Fibroblast of skin of back (primary cell): ENCODE measurements around the gene CPA4.

Experiments used
- DNase-seq: peaks from one replicate; pipeline ENCODE4 v3.0.0-alpha.2; 2013

The CPA4 gene

DNA sequence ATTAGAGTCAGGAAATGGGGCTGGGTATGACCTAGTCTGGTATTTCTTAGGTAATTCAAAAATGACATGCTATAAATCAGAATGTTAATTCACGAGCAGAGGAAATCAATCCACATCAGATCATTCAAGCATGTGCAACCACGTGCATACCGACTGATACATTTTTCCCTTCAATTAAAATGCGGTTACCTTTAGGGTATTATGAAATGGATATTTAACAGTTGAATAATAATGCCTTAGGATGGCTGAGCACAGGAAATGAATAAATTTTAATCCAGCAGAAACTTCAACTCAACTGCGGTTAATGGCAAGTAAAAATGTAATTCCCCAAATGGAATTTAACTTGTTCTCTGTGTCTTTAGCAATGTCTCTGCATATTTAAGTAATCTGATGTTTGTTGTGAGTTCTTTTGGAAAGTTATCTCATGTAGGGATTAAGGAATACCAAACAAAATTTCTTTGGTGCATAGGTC, 17.1 kb upstream of the CPA4 start:
- DNase-seq = no peak

DNA sequence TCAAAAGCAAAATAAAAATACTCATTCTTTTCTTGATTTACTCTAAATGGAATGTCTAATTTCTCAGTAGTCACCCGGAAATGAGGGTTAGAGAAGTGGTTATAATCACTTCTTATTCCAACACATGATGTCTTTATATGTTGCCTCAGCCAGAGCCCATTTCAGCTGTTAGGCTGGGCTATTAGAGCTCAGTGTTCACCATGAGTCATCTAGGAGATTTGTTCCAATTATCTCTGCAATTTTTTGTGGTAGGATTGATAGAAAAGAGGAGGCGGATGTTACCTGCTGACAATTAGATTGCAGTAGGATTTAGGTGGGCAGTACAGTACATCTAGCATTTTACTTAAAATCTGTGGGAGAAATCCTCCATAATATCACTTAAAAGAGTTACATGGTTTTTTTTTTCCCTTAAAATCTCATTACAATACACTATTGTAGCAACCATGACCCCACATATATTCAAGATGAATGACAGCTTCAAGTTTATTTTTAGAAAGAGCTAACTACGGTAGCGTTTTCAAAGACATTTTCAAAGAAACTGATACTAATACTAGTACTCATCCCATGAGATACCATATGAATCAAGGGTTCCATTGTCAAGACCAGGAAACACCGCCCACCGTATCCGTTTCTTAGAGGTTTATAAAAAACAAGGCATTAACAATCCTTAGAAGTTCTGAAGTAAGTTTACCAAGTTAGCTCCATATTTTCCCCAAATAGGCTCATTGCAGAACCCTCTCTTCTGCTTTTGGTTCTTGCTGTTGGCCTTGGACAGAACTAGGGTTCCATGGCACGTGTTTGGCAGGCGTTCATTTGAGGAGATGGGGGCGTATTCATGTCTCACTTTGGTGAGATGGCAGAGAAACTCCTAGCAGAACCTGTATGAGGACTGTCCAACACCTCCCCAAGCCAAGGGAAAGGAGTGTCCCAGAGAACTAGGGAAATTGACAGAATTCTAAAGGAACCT, 15.9 kb upstream of the CPA4 start:
- DNase-seq = peak; percentile 62

DNA sequence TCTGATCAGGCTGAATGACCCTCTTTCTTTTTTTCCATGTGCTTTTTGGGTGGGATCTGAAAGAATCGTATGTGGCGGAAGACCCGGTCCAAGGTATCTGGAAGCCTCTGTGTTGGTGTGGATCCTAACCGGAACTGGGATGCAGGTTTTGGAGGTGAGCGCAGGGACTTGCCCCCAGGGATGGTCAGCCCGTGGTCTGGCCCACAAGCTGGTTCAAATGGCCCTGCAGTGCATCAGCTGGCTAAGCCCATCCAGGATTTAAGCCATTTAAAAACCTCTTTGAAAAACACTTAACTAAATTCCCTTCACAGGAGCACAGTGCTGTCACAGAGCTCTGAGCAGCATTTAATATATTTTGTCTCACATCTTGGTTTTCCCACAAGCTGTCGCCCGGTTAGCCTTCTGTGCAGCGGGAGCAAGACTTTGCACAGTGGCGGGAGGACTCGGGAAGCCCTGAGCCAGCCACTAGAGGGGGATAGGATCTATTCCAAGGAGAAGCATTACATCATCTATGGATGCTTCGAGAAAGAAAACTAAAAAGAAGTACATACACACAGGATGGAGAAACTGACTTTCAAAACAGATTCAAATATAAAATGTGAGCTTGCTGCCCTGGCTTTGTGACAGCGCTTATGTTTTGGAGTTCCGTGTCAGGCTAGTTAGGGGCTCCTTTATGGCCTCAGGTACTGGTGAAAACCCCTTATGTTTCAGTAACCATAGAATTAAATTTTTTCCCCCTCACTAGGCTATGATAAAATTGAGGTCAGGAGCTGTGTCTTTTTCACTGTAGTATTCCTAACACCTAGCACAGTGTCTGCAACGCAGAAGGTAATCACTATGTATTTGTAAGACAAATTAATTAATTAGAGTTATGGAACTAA, 15.0 kb upstream of the CPA4 start:
- DNase-seq = peak; percentile 71

DNA sequence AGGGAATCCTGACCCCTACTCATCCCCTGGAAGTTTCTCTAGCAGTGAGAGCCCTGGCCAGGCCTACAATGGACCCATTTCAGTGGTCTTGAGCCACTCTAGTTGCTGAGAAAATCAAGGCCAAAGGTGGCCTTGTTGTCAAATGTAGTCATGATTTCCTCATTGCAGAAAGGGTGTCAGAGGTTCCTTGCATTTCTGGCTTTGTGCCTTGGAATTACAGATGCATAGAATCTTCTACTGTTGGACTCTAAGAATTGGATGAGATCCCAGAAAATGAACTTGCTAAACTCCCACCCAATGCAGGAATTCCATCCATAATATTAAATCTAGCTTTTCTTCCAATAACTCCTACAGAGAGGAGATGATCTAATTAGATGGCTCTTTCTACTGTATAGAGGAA, 14.1 kb upstream of the CPA4 start:
- peak; percentile 94 for DNase-seq

DNA sequence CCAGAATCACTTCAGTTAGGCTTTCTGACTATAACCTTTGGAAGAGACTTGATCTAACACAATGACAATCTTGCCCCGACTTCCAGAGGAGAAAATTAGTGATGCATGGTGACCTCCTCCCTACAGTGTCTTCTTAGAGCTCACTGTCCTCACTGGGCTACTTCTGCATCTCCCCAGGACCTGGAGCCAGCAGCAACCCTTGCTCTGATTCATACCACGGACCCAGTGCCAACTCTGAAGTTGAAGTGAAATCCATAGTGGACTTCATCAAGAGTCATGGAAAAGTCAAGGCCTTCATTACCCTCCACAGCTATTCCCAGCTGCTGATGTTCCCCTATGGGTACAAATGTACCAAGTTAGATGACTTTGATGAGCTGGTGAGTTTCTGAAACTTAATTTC, 13.7 kb upstream of the CPA4 start:
- no peak for DNase-seq

DNA sequence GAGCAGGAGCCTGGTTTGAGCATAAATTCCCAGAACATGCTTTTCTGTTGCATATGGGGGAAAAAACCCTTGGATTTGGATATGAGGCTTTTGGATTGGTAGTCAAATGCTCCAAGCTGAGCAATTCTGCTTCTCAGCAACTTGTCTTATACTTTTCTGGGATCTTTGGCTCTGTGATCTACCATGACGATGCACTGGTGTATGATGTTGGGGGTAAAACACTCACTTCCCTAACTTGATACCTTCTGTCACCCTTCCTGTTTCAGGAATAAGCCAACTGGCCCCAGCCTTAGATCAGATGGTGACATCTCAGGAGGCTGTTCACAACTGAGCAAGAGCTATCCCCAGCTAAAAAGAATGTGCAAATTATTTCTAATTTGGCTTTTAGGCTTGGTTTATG, 13.1 kb upstream of the CPA4 start:
- DNase-seq = no peak

DNA sequence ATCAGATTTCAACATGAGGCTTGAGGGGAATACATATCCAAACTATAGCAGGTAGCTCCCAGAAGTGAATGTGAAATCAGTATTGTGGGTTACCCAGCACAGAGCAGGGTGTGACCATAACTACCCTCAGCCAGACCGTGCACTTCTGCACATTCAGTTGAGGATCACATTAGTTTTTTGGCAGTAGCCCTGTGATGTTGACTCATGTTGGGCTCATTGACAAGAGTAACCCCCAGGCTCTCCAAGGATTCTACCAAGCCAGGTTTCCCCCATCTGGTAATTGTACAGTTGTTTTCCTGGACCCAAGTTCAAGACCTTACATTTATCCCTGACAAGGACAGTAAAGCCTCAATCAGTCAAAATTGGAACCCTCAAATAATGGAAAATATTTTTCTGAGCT, 11.7 kb upstream of the CPA4 start:
- DNase-seq = peak; percentile 48

DNA sequence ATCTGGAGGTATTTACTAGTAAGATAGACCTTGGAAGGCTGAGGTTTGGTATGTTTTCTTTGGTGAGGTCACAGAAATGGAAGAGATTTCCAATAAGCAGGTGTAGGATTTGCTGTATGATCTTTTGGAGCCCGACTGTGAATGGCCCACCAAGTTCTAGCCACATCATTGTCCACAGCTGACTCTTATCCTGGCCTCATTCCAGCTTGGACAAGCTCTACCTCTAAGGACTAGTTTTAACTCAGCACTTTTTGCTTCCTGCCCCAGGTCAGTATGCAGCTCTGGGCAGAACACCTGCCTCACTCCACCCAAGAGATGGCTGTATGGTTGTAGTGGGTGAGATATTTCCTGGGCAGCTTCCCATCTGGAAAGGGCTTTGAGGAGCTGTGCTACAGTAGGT, 6.1 kb upstream of the CPA4 start:
- no peak for DNase-seq

DNA sequence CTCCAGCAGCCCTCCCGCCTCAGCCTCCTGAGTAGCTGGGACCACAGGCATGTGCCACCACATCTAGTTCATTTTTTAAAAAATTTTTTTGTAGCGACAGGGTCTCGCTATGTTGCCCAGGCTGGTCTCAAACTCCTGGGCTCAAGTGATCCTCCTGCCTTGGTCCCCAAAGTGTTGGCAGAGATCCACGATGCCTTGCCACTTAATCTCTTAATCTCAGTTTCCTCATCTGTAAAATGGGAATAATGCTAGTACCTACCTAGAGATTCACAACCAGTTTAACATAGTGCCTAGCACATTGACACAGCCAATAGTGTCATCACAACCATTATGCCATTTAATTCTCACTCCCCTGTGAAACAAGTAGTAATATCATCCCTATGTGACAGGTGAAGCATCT, 4.8 kb upstream of the CPA4 start:
- no peak for DNase-seq

DNA sequence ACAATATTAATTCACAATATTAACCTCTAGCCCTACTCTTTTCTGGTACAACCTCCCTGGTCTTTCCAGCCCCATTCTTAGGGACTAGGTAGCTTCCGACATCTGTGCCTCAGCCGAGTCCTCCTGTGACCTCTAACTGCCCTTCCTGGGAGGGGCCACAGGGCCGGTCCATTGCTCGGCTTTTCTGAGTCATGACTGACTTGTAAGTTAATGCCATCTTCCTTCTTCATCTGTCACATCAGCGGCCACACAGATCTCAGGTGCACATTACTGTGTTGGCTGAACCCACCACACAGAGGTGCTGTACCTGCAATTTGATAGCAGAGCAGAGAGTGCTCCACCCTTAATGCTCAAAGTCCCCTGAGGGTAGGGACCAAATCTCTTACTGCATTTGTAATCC, 4.1 kb upstream of the CPA4 start:
- DNase-seq = no peak

DNA sequence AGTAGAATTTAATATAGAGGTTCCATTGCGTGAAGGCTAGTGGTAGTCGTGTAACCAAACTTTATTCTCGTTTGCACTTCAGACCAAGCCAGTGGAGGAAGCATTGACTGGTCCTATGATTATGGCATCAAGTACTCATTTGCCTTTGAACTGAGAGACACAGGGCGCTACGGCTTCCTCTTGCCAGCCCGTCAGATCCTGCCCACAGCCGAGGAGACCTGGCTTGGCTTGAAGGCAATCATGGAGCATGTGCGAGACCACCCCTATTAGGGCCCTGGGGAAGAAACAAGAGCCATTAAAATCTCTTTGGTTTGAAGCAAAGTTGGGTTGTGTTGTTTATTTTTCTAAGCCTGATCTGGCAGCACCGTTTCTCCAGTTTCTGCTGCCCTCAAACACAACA, 3.5 kb upstream of the CPA4 start:
- DNase-seq = no peak

DNA sequence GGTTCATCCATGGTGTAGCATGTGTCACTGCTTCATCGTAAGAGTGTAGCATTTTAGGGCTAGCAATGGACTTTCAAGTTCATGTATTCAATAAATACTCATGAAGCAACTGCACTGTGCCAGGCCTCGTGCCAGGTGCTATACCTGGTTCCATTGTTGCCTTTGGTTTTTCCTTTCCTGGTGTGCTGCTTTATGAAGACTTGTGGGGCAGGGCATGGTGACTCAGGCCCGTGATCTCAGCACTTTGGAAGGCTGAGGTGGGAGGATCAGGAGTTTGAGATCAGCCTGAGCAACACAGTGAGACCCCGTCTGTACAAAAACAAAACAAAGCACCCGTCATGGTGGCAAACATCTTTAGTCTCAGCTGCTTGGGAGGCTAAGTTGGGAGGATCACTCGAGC, 2.2 kb upstream of the CPA4 start:
- DNase-seq = peak; percentile 73

DNA sequence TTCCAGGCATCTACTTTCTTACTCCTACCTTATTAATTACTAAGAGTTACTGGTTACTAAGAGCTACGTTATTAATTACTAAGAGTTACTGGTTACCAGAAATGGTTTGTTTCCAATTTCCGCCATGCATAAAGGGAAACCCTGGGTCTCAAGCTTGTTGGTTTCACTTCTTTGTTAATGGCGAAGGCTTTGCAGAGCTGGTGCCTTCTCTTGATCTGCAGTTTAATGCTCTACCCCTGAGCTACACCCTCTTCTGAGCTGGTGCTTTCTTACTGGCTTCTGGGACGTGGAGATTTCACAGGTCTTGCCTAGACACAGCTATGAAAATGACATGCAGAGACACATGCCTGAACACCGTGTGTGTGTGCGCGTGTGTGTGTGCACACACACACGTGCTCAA, 560 bp downstream of the CPA4 start:
- no peak for DNase-seq

DNA sequence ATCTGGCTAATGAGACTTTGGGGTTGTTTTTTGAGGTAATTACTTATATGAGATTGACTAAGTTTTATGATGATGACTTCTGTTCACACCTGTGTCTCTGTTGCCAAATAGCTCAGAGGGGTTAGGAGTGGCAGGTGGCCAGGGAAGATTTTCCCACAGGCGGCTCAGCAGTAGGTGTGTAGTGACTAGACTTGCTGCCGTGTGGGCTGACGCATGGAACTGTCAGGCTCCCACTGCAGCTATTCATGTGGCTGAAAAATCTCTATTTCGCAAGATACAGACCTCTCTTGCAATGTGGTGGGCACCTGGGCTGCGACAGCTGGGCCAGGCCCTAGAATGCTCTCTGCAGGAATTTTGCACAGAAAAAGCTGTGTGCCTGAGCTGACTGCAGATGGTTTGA, 1.4 kb downstream of the CPA4 start:
- DNase-seq = no peak

DNA sequence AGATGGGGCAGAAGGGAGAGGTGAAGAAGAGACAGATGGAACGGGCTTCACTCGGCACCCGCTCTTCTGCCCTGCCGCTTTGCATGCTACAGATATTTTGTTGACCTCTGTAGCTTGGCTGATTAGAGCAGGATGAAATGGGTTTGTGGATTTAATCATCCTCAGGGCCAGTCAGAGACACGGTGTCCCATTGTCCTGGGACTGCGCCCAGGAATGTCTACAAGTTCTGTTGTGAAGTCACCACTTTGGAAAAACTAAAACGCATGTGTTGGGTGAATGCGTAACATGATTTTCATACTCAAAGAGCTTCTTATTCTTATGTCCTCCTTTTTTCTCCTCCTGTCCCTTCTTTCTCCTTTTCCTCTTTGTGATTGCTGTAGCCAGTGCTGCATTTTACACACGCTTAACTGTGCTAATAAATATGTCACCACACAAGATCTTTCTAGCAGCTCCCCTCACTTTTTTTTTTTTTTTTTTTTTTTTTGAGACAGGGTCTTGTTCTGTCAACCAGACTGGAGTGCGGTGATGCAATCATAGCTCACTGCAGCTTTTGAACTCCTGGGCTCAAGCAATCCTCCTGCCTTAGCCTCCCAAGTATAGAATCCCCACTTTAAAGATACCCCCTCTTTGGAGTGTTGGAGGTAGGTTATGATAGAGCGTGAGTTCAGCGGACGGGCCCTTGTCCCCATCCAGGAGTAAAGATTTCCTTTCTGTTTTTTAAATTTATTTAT, 3.4 kb downstream of the CPA4 start:
- peak; percentile 39 for DNase-seq

DNA sequence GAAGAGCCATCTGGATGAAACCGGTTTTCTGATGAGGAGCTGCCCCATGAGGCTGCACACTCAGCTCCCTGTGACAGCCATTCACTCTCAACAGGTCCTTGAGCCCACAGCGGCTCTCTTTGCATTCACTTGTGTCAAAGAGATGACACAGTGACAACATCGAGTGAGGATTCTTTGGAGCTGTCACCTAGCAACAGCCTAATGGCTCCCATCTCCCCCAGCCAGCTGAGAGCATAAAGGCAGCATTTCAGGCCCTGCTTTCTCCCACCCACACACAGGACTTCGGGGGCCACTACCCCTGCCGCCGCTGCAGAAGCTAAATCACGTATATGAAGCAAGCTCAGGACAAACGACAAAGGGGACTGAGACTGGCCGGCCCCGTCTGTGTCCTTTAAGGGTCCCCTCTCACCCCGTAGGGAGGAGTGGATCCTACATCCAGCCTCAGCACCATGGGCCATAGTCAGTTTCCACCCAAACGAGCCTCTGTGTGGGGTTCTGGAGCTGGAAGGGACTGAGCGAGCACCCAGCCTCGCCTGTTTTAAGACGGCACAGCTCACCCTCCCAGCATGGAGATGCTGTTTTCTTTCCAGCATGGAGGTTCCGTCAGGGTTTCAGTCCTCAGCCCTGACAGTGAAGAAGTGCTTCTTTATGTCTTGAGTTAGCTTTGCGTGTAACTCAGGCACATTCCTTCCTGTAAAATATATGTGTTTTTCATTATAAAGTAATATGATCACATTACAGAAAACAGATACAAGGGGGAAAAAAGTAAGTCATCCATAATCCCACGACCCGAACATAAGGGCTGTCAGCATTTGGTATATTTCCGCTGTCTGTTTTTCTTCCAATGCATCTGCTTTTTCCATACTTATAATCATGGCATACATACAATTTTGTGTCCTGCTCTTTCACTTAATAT, 4.9 kb downstream of the CPA4 start:
- peak; percentile 59 for DNase-seq

DNA sequence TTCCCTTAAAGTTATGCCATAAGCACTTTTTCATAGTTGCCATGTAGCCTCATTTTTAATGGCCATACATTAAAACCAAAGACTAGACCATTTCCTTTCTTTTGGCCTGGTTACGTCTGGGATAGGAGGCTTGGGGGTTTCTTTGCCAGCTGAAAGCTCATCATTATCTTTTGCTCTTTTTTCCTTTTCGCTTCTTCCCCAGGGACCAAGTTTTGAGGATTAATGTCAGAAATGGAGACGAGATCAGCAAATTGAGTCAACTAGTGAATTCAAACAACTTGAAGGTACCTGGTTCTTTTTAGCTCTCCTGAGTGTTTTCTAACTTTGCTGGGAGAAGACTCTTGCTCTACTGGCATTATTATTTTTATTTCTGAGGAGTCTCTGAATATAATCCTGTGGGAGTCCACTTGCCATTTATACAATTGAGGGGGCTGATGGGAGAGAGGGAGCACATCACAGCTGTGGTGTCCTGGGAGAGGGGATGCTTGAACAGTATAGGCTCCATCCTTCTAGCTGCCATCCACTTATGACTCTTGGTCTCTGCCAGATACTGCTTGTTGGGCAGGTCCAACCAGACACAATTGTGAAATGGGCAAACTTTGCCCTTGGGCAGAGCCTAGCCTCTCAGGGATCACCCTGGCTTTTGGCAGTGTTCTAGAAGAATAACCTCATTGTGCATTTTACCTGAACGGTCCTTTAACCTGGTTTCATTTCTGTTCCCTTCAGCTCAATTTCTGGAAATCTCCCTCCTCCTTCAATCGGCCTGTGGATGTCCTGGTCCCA, 5.8 kb downstream of the CPA4 start:
- no peak for DNase-seq

DNA sequence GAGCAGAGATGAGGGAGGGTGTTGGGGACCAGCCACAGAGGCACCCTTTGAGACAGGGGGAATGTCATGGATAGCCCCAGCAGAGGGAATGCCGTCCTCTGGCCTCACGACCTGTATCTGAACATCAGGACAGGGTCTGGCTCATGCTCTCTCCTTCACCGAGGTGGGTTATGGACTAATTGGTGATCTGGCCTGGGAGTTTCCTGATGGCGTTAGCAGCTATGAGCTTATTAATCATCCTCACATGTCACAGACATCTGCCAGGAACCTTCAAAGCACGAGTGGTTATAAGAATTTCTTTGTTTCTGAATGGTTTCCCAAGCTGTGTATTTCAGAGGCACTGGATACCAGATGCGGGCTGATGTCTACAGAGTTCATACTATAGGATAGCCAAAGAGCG, 6.9 kb downstream of the CPA4 start:
- DNase-seq = no peak

DNA sequence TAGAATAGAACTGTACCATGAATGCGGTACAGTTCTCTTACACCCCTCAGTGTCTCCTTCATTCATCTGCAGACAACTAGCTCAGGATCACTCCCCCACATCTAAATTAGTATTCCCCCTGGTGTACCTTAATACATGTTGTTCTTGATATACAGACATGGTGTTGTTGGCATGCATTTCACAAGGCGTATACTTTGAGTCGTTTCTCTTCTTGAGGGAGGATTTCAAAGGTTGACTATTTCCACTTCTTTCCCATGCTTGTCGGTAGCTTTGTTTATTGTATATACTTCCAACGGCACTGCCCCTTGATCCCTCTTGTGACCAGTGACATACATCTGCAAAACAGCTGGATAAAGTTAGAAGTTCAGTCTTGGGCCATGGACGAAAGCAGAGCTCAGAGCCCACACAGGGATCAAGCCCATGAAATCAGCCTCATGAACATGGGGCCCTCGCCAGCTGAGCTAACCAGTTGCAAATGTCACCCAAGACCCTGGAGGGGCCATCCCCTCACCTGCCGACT, 8.6 kb downstream of the CPA4 start:
- no peak for DNase-seq

DNA sequence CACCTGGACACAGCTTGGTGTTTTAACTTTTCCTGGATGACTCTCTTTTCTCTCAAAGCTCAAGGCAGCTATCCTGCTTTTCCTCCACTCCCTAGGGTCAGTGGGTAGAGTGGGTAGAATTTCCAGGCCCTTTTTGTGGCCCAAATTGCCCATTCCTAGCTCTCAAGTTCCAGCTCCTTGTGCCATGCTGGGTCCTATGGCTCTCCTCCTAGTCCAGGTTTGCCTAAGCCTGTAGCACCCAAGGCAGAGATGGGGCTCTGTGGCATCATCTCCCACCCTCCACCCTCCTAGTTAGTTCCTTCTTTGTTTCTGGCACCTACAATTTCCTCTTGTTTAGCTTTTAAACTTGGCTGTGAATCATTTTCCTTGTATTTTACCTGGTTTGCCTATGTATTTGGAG, 9.7 kb downstream of the CPA4 start:
- DNase-seq = no peak

DNA sequence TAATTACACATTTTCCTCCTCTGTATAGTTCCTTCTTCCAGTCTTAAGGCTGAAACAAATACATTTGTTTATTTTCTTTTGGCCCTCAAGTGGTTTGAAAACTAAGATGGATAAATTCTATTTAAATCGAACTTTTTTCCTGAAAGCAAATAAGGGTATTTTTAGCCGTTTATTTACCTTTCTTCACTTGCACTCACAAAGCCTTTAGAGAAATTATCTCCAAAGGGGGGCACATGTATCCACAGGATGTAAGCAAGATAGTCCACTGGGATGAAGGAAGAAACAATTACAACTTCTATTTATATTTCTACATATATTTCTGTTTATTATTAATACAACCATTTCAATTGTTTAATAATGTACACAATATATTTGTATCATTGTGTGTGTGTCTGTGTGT, 10.2 kb downstream of the CPA4 start:
- no peak for DNase-seq
